ENCODE results near the gene FGF4. TPM values are rescaled to one million over a fixed set of nuclear protein-coding genes. Genes with fewer than 3 reads are reported as not detected.
"Not testable (repeated sequence)": the region's sequence is repeated elsewhere in the genome, so short reads cannot be mapped to it uniquely, and the experiment has no call there.

Gene FGF4
- total RNA-seq, 2 experiments from 2014 or later = not detected

DNA sequence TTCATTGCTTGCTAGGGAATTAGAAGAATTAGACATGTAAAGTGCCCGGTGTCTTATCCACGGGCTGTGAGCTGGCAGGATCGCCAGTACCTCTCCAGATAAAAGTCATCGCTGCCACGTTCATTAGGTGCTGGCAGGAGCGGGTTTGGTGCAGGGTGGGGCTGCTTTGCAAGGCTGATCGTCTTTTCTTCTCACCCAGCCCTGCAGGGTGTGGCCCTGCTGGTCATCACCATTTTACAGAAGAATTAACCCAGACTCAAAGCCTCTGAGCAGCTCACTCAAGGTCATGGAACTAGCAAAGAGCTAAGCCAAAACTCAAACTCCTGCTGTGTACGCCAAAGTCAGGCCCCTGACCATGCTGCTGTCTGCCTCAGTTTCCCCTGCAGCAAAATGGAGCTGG, 6.1 kb upstream of the FGF4 start:
- no peak for DNase-seq
- POLR2A ChIA-PET = no interaction called here
- H3K27me3 Mint-ChIP-seq = peaks cover 14% of the 10 kb centered on the region
- intact Hi-C loops (cut with micrococcal nuclease) = no loop called here
- no peak overlapping the region for H3K27ac Mint-ChIP-seq
- no peak overlapping the region for H3K4me3 Mint-ChIP-seq
- CTCF ChIA-PET = no interaction called here
- H3K9me3 Mint-ChIP-seq = no peaks in the 10 kb centered on the region
- H3K4me1 Mint-ChIP-seq (ENCODE audit: low read depth) = no peaks in the 10 kb centered on the region
- no peaks in the 10 kb centered on the region for H3K36me3 Mint-ChIP-seq

DNA sequence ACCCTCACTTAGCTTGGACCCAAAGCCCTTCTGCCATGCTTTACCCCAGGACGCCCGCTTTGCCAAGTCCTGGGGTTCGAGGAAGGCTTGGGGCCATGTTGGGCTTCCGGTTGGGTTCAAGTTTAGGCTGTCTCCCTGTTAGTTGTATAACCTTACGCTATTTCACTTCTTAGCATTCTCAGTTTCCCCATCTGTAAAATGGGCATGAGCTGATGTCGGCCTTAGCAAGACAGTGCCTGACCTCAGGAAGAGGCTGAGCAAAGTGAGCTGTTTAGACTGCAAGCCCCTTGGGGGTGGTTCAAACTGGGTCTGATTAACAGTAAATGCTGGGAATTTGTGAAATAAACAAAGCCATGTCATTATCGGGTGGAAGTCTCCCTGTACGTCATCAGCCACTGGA, 3.2 kb upstream of the FGF4 start:
- H3K27me3 Mint-ChIP-seq = peaks cover 21% of the 10 kb centered on the region
- H3K36me3 Mint-ChIP-seq = no peaks in the 10 kb centered on the region
- POLR2A ChIA-PET = no interaction called here
- H3K9me3 Mint-ChIP-seq = no peaks in the 10 kb centered on the region
- no peak for DNase-seq
- CTCF ChIA-PET = no interaction called here
- no peak overlapping the region for H3K27ac Mint-ChIP-seq
- no peak overlapping the region for H3K4me3 Mint-ChIP-seq
- intact Hi-C loops (cut with micrococcal nuclease) = no loop called here
- no peaks in the 10 kb centered on the region for H3K4me1 Mint-ChIP-seq (ENCODE audit: low read depth)

- no peak for DNase-seq
- Mint-ChIP-seq H3K27me3 (peaks cover 34% of the 10 kb centered on the region), H3K4me1 (ENCODE audit: low read depth) (no peaks in the 10 kb centered on the region), H3K27ac (no peak overlapping the region), H3K9me3 (no peaks in the 10 kb centered on the region), H3K4me3 (no peak overlapping the region), H3K36me3 (no peaks in the 10 kb centered on the region)
- intact Hi-C loops (cut with micrococcal nuclease) = no loop called here
- ChIA-PET CTCF (no interaction called here), POLR2A (no interaction called here)
Measured at GRCh38 chr11:69774354-69775162, 583 bp downstream of the FGF4 start.

DNA sequence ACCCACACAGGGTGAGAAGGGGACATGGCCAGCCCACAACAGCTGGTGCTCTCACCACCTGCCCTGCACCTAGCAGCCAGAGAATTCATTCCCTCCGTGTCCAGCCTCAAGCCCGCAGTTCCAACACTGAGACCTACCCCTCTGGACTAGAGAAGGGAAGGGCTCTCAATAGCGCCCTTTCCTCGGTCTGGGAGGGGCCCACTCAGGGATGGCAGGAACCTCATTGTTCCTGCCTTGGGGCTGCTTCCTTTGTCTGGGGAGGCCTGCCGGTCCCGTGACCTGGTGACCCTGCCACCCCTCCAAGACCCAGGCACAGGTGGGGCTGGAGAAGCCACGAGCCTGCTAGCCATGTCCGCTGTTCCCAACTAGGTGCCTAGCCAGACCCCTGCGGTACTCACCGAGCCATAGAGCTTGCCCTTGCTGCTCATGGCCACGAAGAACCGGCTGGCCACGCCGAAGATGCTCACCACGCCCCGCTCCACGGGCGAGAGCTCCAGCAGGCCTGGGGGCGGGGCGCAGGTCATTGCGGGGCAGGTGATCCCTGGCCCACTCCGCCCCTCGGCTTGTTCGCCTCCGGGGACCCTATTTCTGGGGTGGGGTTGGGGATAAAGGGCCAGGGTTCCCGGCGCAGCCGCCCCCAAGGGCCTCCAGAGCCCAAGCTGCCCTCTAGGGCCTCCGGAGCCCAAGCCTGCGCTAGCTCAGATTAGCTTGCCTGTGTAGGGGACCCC, 1.4 kb downstream of the FGF4 start:
- CTCF ChIA-PET = interaction anchor here (0.6 kb wide), 1 partner anchor 1751 kb away, joined by 7 read pairs; no protein-coding TSS in a partner anchor
- H3K27me3 Mint-ChIP-seq = peaks cover 36% of the 10 kb centered on the region
- no peaks in the 10 kb centered on the region for H3K9me3 Mint-ChIP-seq
- no peaks in the 10 kb centered on the region for H3K36me3 Mint-ChIP-seq
- no peak overlapping the region for H3K27ac Mint-ChIP-seq
- POLR2A ChIA-PET = no interaction called here
- no peaks in the 10 kb centered on the region for H3K4me1 Mint-ChIP-seq (ENCODE audit: low read depth)
- intact Hi-C loops (cut with micrococcal nuclease) = no loop called here
- no peak overlapping the region for H3K4me3 Mint-ChIP-seq
- no peak for DNase-seq

DNA sequence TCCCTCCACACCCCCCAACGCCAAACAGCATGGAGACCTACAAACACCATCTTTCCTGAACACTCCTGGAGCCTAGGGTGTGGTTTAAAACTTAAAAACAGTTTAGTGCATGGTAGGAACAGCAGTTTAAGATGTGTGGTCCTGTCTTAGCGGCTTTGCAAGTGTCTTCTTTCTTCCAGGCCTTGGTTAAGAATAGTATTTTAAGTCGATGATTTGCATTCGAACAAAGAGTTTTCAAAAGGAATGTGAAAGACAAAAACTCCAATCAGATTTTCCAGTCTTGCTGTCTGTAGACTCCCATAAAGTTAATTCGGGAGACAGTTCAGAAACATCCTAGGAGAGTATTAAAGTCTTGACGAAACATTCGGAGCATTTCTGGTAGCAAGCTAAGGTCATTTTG, 3.7 kb downstream of the FGF4 start:
- no peak for DNase-seq
- no peaks in the 10 kb centered on the region for H3K4me1 Mint-ChIP-seq (ENCODE audit: low read depth)
- no peak overlapping the region for H3K4me3 Mint-ChIP-seq
- CTCF ChIA-PET = no interaction called here
- POLR2A ChIA-PET = no interaction called here
- intact Hi-C loops (cut with micrococcal nuclease) = no loop called here
- H3K36me3 Mint-ChIP-seq = no peaks in the 10 kb centered on the region
- no peaks in the 10 kb centered on the region for H3K9me3 Mint-ChIP-seq
- no peak overlapping the region for H3K27ac Mint-ChIP-seq
- peaks cover 27% of the 10 kb centered on the region for H3K27me3 Mint-ChIP-seq

DNA sequence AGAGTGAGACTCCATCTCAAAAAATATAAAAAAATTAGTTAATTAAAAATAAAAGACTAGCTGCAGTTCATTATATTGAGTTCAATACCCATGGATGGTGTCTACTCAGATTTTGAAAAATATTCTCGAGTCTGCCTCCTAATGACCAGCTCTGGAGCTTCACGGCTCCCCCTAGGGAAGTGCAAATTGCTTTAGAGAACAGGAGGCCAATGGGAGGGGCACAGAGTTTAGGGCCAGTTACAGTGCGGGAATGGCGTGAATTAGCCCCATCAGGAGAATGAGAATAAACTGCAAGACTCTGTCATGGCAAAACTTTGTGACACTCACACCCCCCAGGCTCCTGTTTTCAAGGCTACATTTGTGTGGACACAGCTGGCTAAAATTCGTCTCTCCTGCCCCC, 4.6 kb downstream of the FGF4 start:
- H3K4me3 Mint-ChIP-seq = no peak overlapping the region
- peaks cover 21% of the 10 kb centered on the region for H3K27me3 Mint-ChIP-seq
- H3K9me3 Mint-ChIP-seq = no peaks in the 10 kb centered on the region
- no peak for DNase-seq
- ChIA-PET POLR2A (no interaction called here), CTCF (no interaction called here)
- intact Hi-C loops (cut with micrococcal nuclease) = no loop called here
- no peak overlapping the region for H3K27ac Mint-ChIP-seq
- H3K4me1 Mint-ChIP-seq (ENCODE audit: low read depth) = no peaks in the 10 kb centered on the region
- no peaks in the 10 kb centered on the region for H3K36me3 Mint-ChIP-seq

- DNase-seq = no peak
- intact Hi-C loops (cut with micrococcal nuclease) = no loop called here
- CTCF ChIA-PET = no interaction called here
- no peak overlapping the region for H3K27ac Mint-ChIP-seq
- POLR2A ChIA-PET = no interaction called here
- no peaks in the 10 kb centered on the region for H3K4me1 Mint-ChIP-seq (ENCODE audit: low read depth)
- H3K36me3 Mint-ChIP-seq = no peaks in the 10 kb centered on the region
- no peak overlapping the region for H3K4me3 Mint-ChIP-seq
- peaks cover 10% of the 10 kb centered on the region for H3K27me3 Mint-ChIP-seq
- H3K9me3 Mint-ChIP-seq = no peaks in the 10 kb centered on the region
Measured at GRCh38 chr11:69765498-69765995, 9.6 kb downstream of the FGF4 start.

DNA sequence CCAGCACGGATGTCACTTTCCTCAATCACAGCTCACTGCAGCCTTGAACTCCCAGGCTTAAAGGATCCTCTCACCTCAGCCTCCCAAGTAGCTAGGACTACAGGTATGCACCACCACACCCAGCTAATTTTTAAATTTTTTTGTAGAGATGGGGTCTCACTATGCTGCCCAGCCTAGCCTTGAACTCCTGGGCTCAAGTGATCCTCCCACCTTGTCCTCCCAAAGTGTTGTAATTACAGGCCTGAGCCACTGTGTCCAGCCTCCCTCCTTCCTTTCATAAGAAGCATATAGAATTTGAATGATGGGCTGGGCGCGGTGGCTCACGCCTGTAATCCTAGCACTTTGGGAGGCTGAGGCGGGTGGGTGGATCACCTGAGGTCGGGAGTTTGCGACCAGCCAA, 10.2 kb downstream of the FGF4 start:
- H3K27ac Mint-ChIP-seq; H3K4me3 Mint-ChIP-seq; H3K4me1 Mint-ChIP-seq (ENCODE audit: low read depth); H3K36me3 Mint-ChIP-seq; POLR2A ChIA-PET; H3K9me3 Mint-ChIP-seq; DNase-seq; intact Hi-C loops (cut with micrococcal nuclease); CTCF ChIA-PET: not testable (repeated sequence)
- H3K27me3 Mint-ChIP-seq = peaks cover 10% of the 10 kb centered on the region

DNA sequence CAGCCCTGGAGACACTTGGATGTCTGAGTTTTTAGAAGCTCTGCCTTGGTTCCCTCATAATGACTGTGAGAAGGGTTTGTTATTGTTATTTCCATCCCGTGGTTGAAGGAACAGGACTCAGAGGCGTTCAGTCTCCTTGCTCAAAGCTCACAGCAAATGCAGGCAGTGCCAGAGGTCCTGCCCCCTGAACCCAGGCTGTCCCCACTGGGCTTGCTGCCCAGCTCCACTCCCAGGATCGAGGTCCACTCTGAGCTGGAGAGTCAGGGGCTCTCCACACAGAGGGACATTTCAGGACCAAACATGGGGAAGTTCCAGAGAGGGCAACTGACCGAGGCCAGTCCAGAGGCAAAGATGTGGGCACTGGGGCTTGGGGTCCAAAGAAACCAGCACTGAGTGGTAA, 14.8 kb downstream of the FGF4 start:
- Mint-ChIP-seq H3K27me3 (peaks cover 17% of the 10 kb centered on the region), H3K36me3 (no peaks in the 10 kb centered on the region), H3K27ac (no peak overlapping the region), H3K9me3 (peaks cover 8% of the 10 kb centered on the region), H3K4me3 (no peak overlapping the region), H3K4me1 (ENCODE audit: low read depth) (no peaks in the 10 kb centered on the region)
- ChIA-PET CTCF (interaction anchor here (0.6 kb wide), 1 partner anchor 128 kb away, joined by 3 read pairs; no protein-coding TSS in a partner anchor), POLR2A (no interaction called here)
- DNase-seq = no peak
- intact Hi-C loops (cut with micrococcal nuclease) = no loop called here

DNA sequence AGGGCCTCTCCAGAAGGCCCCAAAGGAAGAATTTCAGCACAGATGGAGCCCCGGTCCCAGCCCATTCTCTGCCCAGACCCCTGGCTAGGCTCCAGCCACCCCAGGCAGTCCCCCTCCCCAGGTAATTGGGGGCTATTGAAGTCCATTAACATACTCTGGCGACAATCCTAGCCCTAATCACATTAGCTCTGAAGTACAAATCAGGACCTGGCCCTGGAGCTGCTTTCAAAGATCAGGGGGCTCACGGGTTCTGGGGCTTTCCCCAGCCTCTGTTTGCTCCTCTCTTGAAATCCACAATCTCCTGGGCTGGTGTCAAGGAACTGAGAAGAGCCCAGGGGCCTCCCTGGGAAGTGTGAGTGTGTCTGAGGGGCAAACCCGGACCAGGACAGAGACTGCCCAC, 22.3 kb downstream of the FGF4 start:
- no peaks in the 10 kb centered on the region for H3K36me3 Mint-ChIP-seq
- H3K9me3 Mint-ChIP-seq = peaks cover 4% of the 10 kb centered on the region
- no peak for DNase-seq
- ChIA-PET POLR2A (no interaction called here), CTCF (no interaction called here)
- H3K27me3 Mint-ChIP-seq = peaks cover 13% of the 10 kb centered on the region
- no peaks in the 10 kb centered on the region for H3K4me1 Mint-ChIP-seq (ENCODE audit: low read depth)
- no peak overlapping the region for H3K4me3 Mint-ChIP-seq
- no peak overlapping the region for H3K27ac Mint-ChIP-seq
- intact Hi-C loops (cut with micrococcal nuclease) = no loop called here

DNA sequence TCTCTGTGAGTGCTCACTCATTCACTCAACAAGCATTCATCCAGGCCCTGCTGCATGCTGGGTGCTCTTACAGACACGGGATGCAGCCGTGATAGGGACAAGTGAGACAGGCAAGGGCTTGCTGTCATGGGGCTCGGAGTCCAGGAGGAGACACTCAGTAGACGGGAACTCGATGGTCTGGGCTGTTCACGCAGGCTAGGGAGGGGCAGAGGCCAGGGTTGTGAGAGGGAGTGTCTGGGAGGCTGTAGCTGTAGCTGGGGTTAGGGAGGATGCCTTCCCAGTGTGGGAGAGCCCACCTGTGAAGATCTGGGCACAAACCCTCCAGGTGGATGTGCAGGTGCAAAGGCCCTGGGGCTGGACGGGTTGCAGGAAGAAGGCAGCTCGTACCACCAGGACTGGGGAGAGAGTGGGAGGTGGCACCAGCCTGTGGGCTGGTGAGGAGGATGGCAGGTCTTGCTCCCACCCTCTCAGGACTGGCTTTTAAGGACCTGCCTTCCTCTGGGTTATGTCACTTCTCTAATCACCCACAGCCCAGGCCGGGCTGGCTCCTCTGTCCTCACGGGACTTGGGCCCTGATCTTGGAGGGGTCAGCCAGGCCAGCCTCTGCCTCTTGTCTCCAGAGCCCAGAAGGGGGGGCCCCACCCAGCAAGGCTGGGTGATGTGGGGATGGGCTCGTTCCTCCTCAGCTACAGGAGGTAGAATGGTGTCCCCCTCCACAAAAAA, 24.1 kb downstream of the FGF4 start:
- CTCF ChIA-PET = no interaction called here
- intact Hi-C loops (cut with micrococcal nuclease) = no loop called here
- Mint-ChIP-seq H3K4me3 (no peak overlapping the region), H3K4me1 (ENCODE audit: low read depth) (no peaks in the 10 kb centered on the region), H3K9me3 (no peaks in the 10 kb centered on the region), H3K27ac (no peak overlapping the region), H3K36me3 (no peaks in the 10 kb centered on the region), H3K27me3 (peaks cover 7% of the 10 kb centered on the region)
- POLR2A ChIA-PET = no interaction called here
- DNase-seq = no peak

DNA sequence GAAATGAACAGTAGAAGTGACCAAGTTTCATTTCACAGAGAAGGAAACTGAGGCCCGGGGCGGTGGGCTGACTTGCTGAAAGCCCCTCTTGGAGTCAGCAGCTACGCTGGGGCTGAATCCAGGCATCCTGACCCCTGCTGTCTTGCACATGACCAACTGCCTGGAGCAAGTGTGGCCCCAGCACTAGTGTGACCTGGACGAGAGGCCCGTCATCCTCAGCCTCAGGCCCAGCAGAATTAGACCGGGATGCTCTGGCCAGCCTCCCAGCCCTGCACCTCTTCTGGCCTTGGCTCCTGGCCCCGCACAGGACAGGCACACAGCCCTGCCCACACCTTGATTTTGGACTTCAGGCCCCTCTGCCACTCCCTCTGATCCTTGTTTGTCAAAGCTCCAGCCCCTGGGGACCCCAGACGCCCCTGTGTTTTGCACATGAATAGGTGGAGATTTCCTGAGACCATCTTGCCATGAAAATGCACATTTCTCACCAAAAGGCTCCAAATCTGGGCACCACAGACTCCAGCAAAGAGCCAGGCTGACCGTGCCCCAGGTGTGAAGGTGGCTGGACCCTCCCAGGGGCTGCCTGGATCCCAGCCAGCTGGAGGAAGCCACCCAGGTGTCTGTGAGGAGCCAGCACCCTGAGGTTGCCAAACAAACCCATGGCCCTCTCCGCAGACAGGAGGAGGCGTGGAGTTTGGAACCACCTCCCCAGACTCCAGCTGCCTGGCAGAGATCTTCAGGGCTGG, 24.9 kb downstream of the FGF4 start:
- no peaks in the 10 kb centered on the region for H3K4me1 Mint-ChIP-seq (ENCODE audit: low read depth)
- H3K27me3 Mint-ChIP-seq = peaks cover 5% of the 10 kb centered on the region
- intact Hi-C loops (cut with micrococcal nuclease) = no loop called here
- CTCF ChIA-PET = no interaction called here
- no peaks in the 10 kb centered on the region for H3K36me3 Mint-ChIP-seq
- no peak overlapping the region for H3K4me3 Mint-ChIP-seq
- DNase-seq = no peak
- no peak overlapping the region for H3K27ac Mint-ChIP-seq
- POLR2A ChIA-PET = no interaction called here
- no peaks in the 10 kb centered on the region for H3K9me3 Mint-ChIP-seq
